HepG2 (cell line): ENCODE results near the gene IRF5.
"Not testable (repeated sequence)": the region's sequence is repeated elsewhere in the genome, so short reads cannot be mapped to it uniquely, and the experiment has no call there.

Experiments
- ATF3 ChIP-seq: sonication (generic); formaldehyde crosslinking; IDR thresholded peaks from 2 replicates; pipeline ENCODE4 v1.4.0; 2020; ENCODE audit warnings: missing genetic modification reagents
- FOXA1 ChIP-seq, 2 experiments: fragments of 450-650 bp in 1 of 2; sonication (generic) in 1 of 2; formaldehyde crosslinking in 1 of 2; IDR thresholded peaks; 2 replicates each; pipeline versions ENCODE4 v1.4.0 to v1.6.1; 2016 to 2020; ENCODE audit warnings: missing genetic modification reagents in 1 of 2
- FOXK2 ChIP-seq: fragments of 450-650 bp; IDR thresholded peaks from 2 replicates; pipeline ENCODE4 v1.6.1; 2016
- FOXO4 ChIP-seq: sonication (generic); formaldehyde crosslinking; conservative IDR thresholded peaks from 2 replicates; pipeline ENCODE4 v1.8.1; 2023; ENCODE audit warnings: missing genetic modification reagents
- POLR2AphosphoS5 ChIP-seq: IDR thresholded peaks from 2 replicates; pipeline ENCODE4 v1.6.1; 2012; ENCODE audit warnings: low read depth, low read length
- PRDM10 ChIP-seq: sonication (generic); formaldehyde crosslinking; IDR thresholded peaks from 2 replicates; pipeline ENCODE4 v1.4.0; 2020; ENCODE audit warnings: low read depth, missing genetic modification reagents
- ZFX ChIP-seq: sonication (generic); formaldehyde crosslinking; IDR thresholded peaks from 2 replicates; pipeline ENCODE4 v1.4.0; 2020; ENCODE audit warnings: mild to moderate bottlenecking, low read depth, missing genetic modification reagents, moderate library complexity
- ZKSCAN1 ChIP-seq: fragments of 150-350 bp; IDR thresholded peaks from 2 replicates; pipeline ENCODE4 v1.6.1; 2014; ENCODE audit warnings: low read length
- ZNF570 ChIP-seq: sonication (generic); formaldehyde crosslinking; IDR thresholded peaks from 2 replicates; pipeline ENCODE4 v1.4.0; 2020; ENCODE audit warnings: mild to moderate bottlenecking, missing genetic modification reagents, borderline replicate concordance
- ZNF660 ChIP-seq: sonication (generic); formaldehyde crosslinking; IDR thresholded peaks from 2 replicates; pipeline ENCODE4 v1.5.1; 2020; ENCODE audit warnings: mild to moderate bottlenecking, low read depth, missing genetic modification reagents, borderline replicate concordance
- ZNF740 ChIP-seq: sonication (generic); formaldehyde crosslinking; IDR thresholded peaks from 2 replicates; pipeline ENCODE4 v1.4.0; 2020; ENCODE audit warnings: missing genetic modification reagents
- ZNF749 ChIP-seq: sonication (generic); formaldehyde crosslinking; IDR thresholded peaks from 2 replicates; pipeline ENCODE4 v1.8.0; 2022; ENCODE audit warnings: mild to moderate bottlenecking, missing genetic modification reagents, moderate library complexity, borderline replicate concordance
- TF ChIP-seq, protein P1 (sequence below): sonication (generic); formaldehyde crosslinking; IDR thresholded peaks from 2 replicates; pipeline ENCODE4 v1.5.0; 2020; ENCODE audit warnings: mild to moderate bottlenecking, missing genetic modification reagents, moderate library complexity

- TF ChIP-seq ZNF749 (CRISPR knock-in tag); ATF3 (CRISPR knock-in tag); FOXA1 (IDR thresholded peaks at IDR 0.05); FOXA1 (CRISPR knock-in tag; IDR thresholded peaks at IDR 0.05); ZNF740 (CRISPR knock-in tag); ZKSCAN1; ZFX; POLR2AphosphoS5; FOXK2; ZNF570; PRDM10 (CRISPR knock-in tag); ZNF660 (CRISPR knock-in tag); FOXO4 (CRISPR knock-in tag): not testable (repeated sequence)
- TF ChIP-seq, protein P1, sequence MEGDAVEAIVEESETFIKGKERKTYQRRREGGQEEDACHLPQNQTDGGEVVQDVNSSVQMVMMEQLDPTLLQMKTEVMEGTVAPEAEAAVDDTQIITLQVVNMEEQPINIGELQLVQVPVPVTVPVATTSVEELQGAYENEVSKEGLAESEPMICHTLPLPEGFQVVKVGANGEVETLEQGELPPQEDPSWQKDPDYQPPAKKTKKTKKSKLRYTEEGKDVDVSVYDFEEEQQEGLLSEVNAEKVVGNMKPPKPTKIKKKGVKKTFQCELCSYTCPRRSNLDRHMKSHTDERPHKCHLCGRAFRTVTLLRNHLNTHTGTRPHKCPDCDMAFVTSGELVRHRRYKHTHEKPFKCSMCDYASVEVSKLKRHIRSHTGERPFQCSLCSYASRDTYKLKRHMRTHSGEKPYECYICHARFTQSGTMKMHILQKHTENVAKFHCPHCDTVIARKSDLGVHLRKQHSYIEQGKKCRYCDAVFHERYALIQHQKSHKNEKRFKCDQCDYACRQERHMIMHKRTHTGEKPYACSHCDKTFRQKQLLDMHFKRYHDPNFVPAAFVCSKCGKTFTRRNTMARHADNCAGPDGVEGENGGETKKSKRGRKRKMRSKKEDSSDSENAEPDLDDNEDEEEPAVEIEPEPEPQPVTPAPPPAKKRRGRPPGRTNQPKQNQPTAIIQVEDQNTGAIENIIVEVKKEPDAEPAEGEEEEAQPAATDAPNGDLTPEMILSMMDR, result not testable (repeated sequence)
These were observed 56.8 kb downstream of the IRF5 start for GRCh38 chr7:128994560-128994959.
